Measurements from ENCODE around the gene NPLOC4.

DNA sequence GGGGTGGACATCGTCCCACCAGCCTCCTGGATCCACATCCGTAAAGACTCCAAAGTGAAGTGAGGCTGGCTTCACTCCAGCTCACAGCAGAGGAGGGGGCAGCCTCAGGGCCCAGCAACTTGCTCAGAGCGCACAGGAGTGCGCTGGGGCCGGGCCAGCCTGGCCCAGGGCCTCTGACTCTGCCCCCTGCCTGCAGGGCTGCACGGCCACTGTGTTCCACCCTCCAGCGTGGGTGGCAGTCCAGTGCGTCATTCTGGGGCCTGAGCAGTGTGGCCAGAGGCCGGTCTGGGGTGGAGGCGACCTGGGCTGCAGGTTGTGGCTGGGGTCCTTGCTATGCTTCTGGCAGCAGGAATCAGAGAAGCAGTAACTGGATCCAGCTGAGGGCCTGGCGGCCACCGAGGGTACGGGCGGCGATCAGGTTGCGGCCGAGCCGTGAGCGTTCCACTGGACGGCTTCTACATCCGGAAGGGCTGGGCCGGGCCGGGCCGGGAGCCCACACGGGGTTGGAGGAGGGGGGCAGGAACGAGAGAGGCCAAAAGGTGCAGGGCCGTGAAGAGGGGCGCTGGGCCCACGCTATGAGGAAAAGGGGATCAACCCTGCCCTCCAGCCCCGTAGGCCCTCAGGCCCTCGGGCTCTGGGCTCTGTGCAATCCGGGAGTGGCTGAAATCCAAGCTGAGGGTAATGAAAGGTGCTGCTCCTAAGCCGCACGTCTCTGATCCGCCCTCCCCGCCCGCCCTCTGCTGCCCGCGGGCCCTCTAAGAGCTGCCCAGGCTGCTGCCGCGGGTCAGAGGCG is 109.1 kb downstream of the NPLOC4 start, which contains the start of gene FSCN2:
- TF ChIP-seq, protein P1, sequence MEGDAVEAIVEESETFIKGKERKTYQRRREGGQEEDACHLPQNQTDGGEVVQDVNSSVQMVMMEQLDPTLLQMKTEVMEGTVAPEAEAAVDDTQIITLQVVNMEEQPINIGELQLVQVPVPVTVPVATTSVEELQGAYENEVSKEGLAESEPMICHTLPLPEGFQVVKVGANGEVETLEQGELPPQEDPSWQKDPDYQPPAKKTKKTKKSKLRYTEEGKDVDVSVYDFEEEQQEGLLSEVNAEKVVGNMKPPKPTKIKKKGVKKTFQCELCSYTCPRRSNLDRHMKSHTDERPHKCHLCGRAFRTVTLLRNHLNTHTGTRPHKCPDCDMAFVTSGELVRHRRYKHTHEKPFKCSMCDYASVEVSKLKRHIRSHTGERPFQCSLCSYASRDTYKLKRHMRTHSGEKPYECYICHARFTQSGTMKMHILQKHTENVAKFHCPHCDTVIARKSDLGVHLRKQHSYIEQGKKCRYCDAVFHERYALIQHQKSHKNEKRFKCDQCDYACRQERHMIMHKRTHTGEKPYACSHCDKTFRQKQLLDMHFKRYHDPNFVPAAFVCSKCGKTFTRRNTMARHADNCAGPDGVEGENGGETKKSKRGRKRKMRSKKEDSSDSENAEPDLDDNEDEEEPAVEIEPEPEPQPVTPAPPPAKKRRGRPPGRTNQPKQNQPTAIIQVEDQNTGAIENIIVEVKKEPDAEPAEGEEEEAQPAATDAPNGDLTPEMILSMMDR (IDR thresholded peaks at IDR 0.05), result no peak
- TF ChIP-seq POLR2A (IDR thresholded peaks at IDR 0.05), result no peak
